Thoracic aorta (tissue), 2 donors: ENCODE data around the gene DYSF. TPM values are rescaled to one million over a fixed set of nuclear protein-coding genes. Genes with fewer than 3 reads are reported as not detected.

Experiments used
- ATAC-seq: fragments of 150-250 bp; one replicate; pipeline ENCODE4 v1.8.0; 2017; ENCODE audit warnings: low read depth; ENCODE audit not compliant: insufficient number of reproducible peaks, low FRiP score
- DNase-seq: peaks from one replicate; pipeline ENCODE4 v3.0.0-alpha.2; 2020; ENCODE audit warnings: low spot score
- H3K27ac ChIP-seq, 2 donors: fragments of 200-600 bp; sonication (generic); 1 replicate in 1 of 2; 2 replicates in 1 of 2; pipeline ENCODE4 v1.5.1; 2016; ENCODE audit warnings: mild to moderate bottlenecking in 2 of 2, moderate library complexity in 2 of 2
- H3K27me3 ChIP-seq: fragments of 200-600 bp; sonication (generic); replicated peaks from 2 replicates; pipeline ENCODE4 v1.6.0; 2016; ENCODE audit warnings: mild to moderate bottlenecking; ENCODE audit not compliant: insufficient read depth
- H3K36me3 ChIP-seq: fragments of 200-600 bp; sonication (generic); one replicate; pipeline ENCODE4 v1.5.1; 2016
- H3K4me1 ChIP-seq, 2 donors: fragments of 200-600 bp; sonication (generic); 1 replicate in 1 of 2; 2 replicates in 1 of 2; pipeline versions ENCODE4 v1.5.1 to v1.6.0; 2016; ENCODE audit warnings: low read depth in 2 of 2, mild to moderate bottlenecking in 1 of 2; ENCODE audit not compliant: control insufficient read depth in 1 of 2
- H3K4me3 ChIP-seq: fragments of 200-600 bp; sonication (generic); 2 replicates; pipeline ENCODE4 v1.5.1; 2016; ENCODE audit warnings: mild to moderate bottlenecking
- H3K9me3 ChIP-seq: fragments of 200-600 bp; sonication (generic); 2 replicates; pipeline ENCODE4 v1.5.1; 2016
- total RNA-seq, 2 donors: library from RNA; depleted of rRNA; stranded (reverse); fragments of >200 nt; gene quantifications; one replicate each; pipeline versions ENCODE4 v1.1.0 to v1.2.3, GENCODE V29; 2016
- TF ChIP-seq, protein P1 (sequence below): fragments of 200-600 bp; sonication (generic); IDR thresholded peaks from one replicate; pipeline ENCODE4 v1.5.1; 2019; ENCODE audit warnings: antibody characterized with exemption

DYSF gene
- total RNA-seq, 2 donors from 2014 or later = 13.0 to 15.2 TPM

- DNase-seq (no peak), ATAC-seq (no peak)
Observed at GRCh38 chr2:71635798-71636197, 182.4 kb downstream of the DYSF start.

GRCh38 chr2:71637168-71637567, 183.8 kb downstream of the DYSF start:
- H3K9me3 ChIP-seq = no peaks in the 10 kb centered on the region
- no peaks in the 10 kb centered on the region for H3K27me3 ChIP-seq
- peaks cover 8 to 15% of the 10 kb centered on the region in 2 donors for H3K4me1 ChIP-seq
- no peak overlapping the region for H3K4me3 ChIP-seq
- TF ChIP-seq, protein P1, sequence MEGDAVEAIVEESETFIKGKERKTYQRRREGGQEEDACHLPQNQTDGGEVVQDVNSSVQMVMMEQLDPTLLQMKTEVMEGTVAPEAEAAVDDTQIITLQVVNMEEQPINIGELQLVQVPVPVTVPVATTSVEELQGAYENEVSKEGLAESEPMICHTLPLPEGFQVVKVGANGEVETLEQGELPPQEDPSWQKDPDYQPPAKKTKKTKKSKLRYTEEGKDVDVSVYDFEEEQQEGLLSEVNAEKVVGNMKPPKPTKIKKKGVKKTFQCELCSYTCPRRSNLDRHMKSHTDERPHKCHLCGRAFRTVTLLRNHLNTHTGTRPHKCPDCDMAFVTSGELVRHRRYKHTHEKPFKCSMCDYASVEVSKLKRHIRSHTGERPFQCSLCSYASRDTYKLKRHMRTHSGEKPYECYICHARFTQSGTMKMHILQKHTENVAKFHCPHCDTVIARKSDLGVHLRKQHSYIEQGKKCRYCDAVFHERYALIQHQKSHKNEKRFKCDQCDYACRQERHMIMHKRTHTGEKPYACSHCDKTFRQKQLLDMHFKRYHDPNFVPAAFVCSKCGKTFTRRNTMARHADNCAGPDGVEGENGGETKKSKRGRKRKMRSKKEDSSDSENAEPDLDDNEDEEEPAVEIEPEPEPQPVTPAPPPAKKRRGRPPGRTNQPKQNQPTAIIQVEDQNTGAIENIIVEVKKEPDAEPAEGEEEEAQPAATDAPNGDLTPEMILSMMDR = no peak
- no peak overlapping the region for H3K27ac ChIP-seq
- no peaks in the 10 kb centered on the region for H3K36me3 ChIP-seq
- DNase-seq (no peak), ATAC-seq (no peak)

More at GRCh38 chr2:71635798-71636197, 182.4 kb downstream of the DYSF start:
- Histone ChIP-seq H3K4me1 (peaks cover 8 to 15% of the 10 kb centered on the region in 2 donors), H3K27me3 (no peaks in the 10 kb centered on the region), H3K4me3 (no peak overlapping the region), H3K9me3 (no peaks in the 10 kb centered on the region), H3K27ac (no peak overlapping the region), H3K36me3 (no peaks in the 10 kb centered on the region)
- TF ChIP-seq, protein P1 = no peak

DNA sequence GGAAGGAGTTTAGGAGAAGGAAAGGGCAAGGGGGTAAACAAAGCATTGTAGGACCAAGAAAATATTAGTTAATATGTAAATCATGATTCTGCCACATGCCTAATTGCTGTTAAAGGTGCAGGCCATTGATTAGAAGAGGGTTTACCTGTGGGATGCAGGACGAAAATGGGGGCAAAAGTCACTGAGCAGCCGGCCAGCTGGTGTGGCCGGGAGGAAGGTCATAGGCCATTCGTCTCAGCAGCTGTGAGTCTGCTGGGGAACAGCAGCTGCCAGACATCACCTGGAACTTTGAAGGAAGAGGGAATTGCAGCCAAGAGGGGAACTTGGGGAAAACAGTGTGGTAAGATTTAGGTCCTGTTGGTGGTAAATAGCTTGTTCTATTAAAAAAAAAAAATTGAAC, 184.4 kb downstream of the DYSF start:
- TF ChIP-seq, protein P1 = no peak
- H3K36me3 ChIP-seq = no peaks in the 10 kb centered on the region
- DNase-seq (no peak), ATAC-seq (no peak)
- H3K4me3 ChIP-seq = no peak overlapping the region
- no peak overlapping the region for H3K27ac ChIP-seq
- H3K27me3 ChIP-seq = no peaks in the 10 kb centered on the region
- no peaks in the 10 kb centered on the region for H3K9me3 ChIP-seq
- peaks cover 8 to 15% of the 10 kb centered on the region in 2 donors for H3K4me1 ChIP-seq

GRCh38 chr2:71639735-71640134, 186.4 kb downstream of the DYSF start:
- DNase-seq (no peak), ATAC-seq (no peak)
- no peak overlapping the region for H3K27ac ChIP-seq
- no peaks in the 10 kb centered on the region for H3K36me3 ChIP-seq
- TF ChIP-seq, protein P1 = no peak
- H3K9me3 ChIP-seq = no peaks in the 10 kb centered on the region
- peaks cover 0 to 5% of the 10 kb centered on the region in 2 donors for H3K4me1 ChIP-seq
- no peaks in the 10 kb centered on the region for H3K27me3 ChIP-seq
- H3K4me3 ChIP-seq = no peak overlapping the region

GRCh38 chr2:71640489-71640888, 187.1 kb downstream of the DYSF start:
- Histone ChIP-seq H3K4me1 (peaks cover 2 to 8% of the 10 kb centered on the region in 2 donors), H3K27me3 (no peaks in the 10 kb centered on the region), H3K9me3 (no peaks in the 10 kb centered on the region), H3K36me3 (no peaks in the 10 kb centered on the region), H3K27ac (no peak overlapping the region), H3K4me3 (no peak overlapping the region)
- DNase-seq (no peak), ATAC-seq (no peak)
- TF ChIP-seq, protein P1 = no peak
